CD8-positive, alpha-beta memory T cell (primary cell): Measurements from ENCODE around the gene ENAH. TPM values are rescaled to one million over a fixed set of nuclear protein-coding genes. Genes with fewer than 3 reads are reported as not detected.
"Not testable (repeated sequence)": the region's sequence is repeated elsewhere in the genome, so short reads cannot be mapped to it uniquely, and the experiment has no call there.

Experiments used
- CTCF ChIA-PET: fragments of 350-600 bp; sonication (Branson Sonifier 250); formaldehyde crosslinking; loops from one replicate; lab custom pipeline; 2021; ENCODE audit warnings: antibody characterized with exemption; lab: Charles Lee
- POLR2A ChIA-PET: fragments of 350-600 bp; sonication (Branson Sonifier 250); formaldehyde crosslinking; loops from one replicate; lab custom pipeline; 2021; ENCODE audit warnings: antibody characterized with exemption; lab: Charles Lee
- DNase-seq, 5 donors: peaks; one replicate each; pipeline versions ENCODE4 v3.0.0 to v3.0.0-alpha.2; 2020 to 2022; ENCODE audit warnings: mixed read lengths in 1 of 5
- H3K27ac ChIP-seq: one replicate; pipeline ENCODE4 v1.7.0; 2013; ENCODE audit warnings: low read depth, mild to moderate bottlenecking, low read length, moderate library complexity
- H3K27me3 ChIP-seq: 2 replicates; pipeline ENCODE4 v1.7.0; 2013; ENCODE audit warnings: low read length, mild to moderate bottlenecking; ENCODE audit not compliant: insufficient read depth, poor library complexity, severe bottlenecking
- H3K36me3 ChIP-seq: 2 replicates; pipeline ENCODE4 v1.7.0; 2013; ENCODE audit warnings: mild to moderate bottlenecking, low read length, moderate library complexity; ENCODE audit not compliant: insufficient read depth
- H3K4me1 ChIP-seq: 2 replicates; pipeline ENCODE4 v1.7.0; 2013; ENCODE audit warnings: mild to moderate bottlenecking, low read length, moderate library complexity; ENCODE audit not compliant: insufficient read depth
- H3K4me3 ChIP-seq: 2 replicates; pipeline ENCODE4 v1.7.0; 2013; ENCODE audit warnings: mild to moderate bottlenecking, low read length
- H3K9me3 ChIP-seq: 2 replicates; pipeline ENCODE4 v1.7.0; 2013; ENCODE audit warnings: mild to moderate bottlenecking, low read length
- H3K27ac Mint-ChIP-seq, 8 donors: one replicate each; pipeline ENCODE4 v1.8.0; 2020 to 2021; ENCODE audit warnings: mixed read lengths in 8 of 8, mild to moderate bottlenecking in 6 of 8, inconsistent platforms in 3 of 8, moderate library complexity in 3 of 8
- H3K27me3 Mint-ChIP-seq, 2 donors: one replicate each; pipeline ENCODE4 v1.8.0; 2020 to 2021; ENCODE audit warnings: mixed read lengths in 2 of 2, mild to moderate bottlenecking in 1 of 2, moderate library complexity in 1 of 2
- H3K36me3 Mint-ChIP-seq, 3 donors: one replicate each; pipeline ENCODE4 v1.8.0; 2020 to 2021; ENCODE audit warnings: mixed read lengths in 3 of 3, inconsistent platforms in 1 of 3, mild to moderate bottlenecking in 1 of 3
- H3K4me1 Mint-ChIP-seq, 3 donors: one replicate each; pipeline ENCODE4 v1.8.0; 2020 to 2021; ENCODE audit warnings: mixed read lengths in 3 of 3, inconsistent platforms in 1 of 3, mild to moderate bottlenecking in 1 of 3
- H3K4me3 Mint-ChIP-seq, 7 donors: one replicate each; pipeline ENCODE4 v1.8.0; 2020 to 2021; ENCODE audit warnings: mixed read lengths in 7 of 7, mild to moderate bottlenecking in 6 of 7, moderate library complexity in 4 of 7, inconsistent platforms in 2 of 7
- H3K9me3 Mint-ChIP-seq, 5 donors: one replicate each; pipeline ENCODE4 v1.8.0; 2020 to 2022; ENCODE audit warnings: mixed read lengths in 5 of 5, mild to moderate bottlenecking in 3 of 5, moderate library complexity in 2 of 5, inconsistent platforms in 1 of 5
- polyA plus RNA-seq: library from polyadenylated mRNA; unstranded; fragments of 300-500 nt; fragmentation: Illumina TruSeq; gene quantifications from one replicate; pipeline ENCODE4 v1.2.3, GENCODE V29; 2021
- total RNA-seq, 2 experiments: library from RNA; stranded (reverse); gene quantifications; one replicate each; pipeline ENCODE4 v1.2.3, GENCODE V29; 2021

ENAH gene
- total and polyA plus RNA-seq, 3 experiments from 2014 or later = 0.53 TPM; not detected in 1

GRCh38 chr1:225473676-225474438 is 179.1 kb downstream of the ENAH start:
- peak overlapping the region in 6 of 7 donors; percentile 33 to 71 (median 42) for H3K4me3 Mint-ChIP-seq
- H3K36me3 Mint-ChIP-seq, H3K4me3 ChIP-seq, H3K36me3 ChIP-seq, H3K9me3 Mint-ChIP-seq, DNase-seq, H3K27me3 ChIP-seq, H3K27ac ChIP-seq, H3K9me3 ChIP-seq, H3K27me3 Mint-ChIP-seq: not testable (repeated sequence)
- peaks cover 39% of the 10 kb centered on the region for H3K4me1 ChIP-seq
- H3K4me1 Mint-ChIP-seq = peaks cover 43 to 55% (median 50%) of the 10 kb centered on the region in 3 donors
- ChIA-PET POLR2A (interaction anchor here (0.5 to 1.4 kb wide), 4 partner anchors 12 to 490 kb away, joined by 3 to 8 read pairs (median 4); partner anchors contain the start of gene SRP9), CTCF (interaction anchor here (0.7 to 2.5 kb wide), 32 partner anchors 8 to 588 kb away, joined by 3 to 21 read pairs (median 4); partner anchors contain the start of genes H3-3A, LBR and TMEM63A)
- peak overlapping the region in 7 of 8 donors; percentile 14 to 82 (median 76) for H3K27ac Mint-ChIP-seq

GRCh38 chr1:225473266-225473665 is 179.7 kb downstream of the ENAH start:
- not testable (repeated sequence) for H3K27me3 ChIP-seq, H3K27ac ChIP-seq, H3K36me3 ChIP-seq, H3K27me3 Mint-ChIP-seq, H3K9me3 ChIP-seq, H3K36me3 Mint-ChIP-seq, H3K9me3 Mint-ChIP-seq, H3K4me3 ChIP-seq
- peaks cover 48 to 59% (median 54%) of the 10 kb centered on the region in 3 donors for H3K4me1 Mint-ChIP-seq
- ChIA-PET POLR2A (interaction anchor here (0.6 to 1.4 kb wide), 3 partner anchors 12 to 383 kb away, joined by 3 to 8 read pairs (median 4); partner anchors contain the start of gene SRP9), CTCF (interaction anchor here (0.7 to 2.5 kb wide), 9 partner anchors 9 to 518 kb away, joined by 3 to 9 read pairs (median 4); partner anchors contain the start of gene LBR)
- peaks cover 45% of the 10 kb centered on the region for H3K4me1 ChIP-seq
- peak overlapping the region in 6 of 7 donors; percentile 33 to 71 (median 42) for H3K4me3 Mint-ChIP-seq
- DNase-seq = peak in 2 of 5 donors; percentile 26 to 33
- H3K27ac Mint-ChIP-seq = peak overlapping the region; percentile 32 to 95 (median 75)

- no peaks in the 10 kb centered on the region for H3K27me3 ChIP-seq
- H3K27me3 Mint-ChIP-seq = no peaks in the 10 kb centered on the region
- no peak overlapping the region for H3K27ac ChIP-seq
- no peaks in the 10 kb centered on the region for H3K9me3 Mint-ChIP-seq
- peaks cover 0 to 2% (median 0%) of the 10 kb centered on the region in 3 donors for H3K36me3 Mint-ChIP-seq
- ChIA-PET CTCF (interaction anchor here (0.7 to 1.0 kb wide), 3 partner anchors 43 to 504 kb away, joined by 3 to 5 read pairs (median 3); no protein-coding TSS in a partner anchor), POLR2A (interaction anchor here (1.4 kb wide), 1 partner anchor 44 kb away, joined by 4 read pairs; the partner anchor contains the start of gene LBR)
- H3K27ac Mint-ChIP-seq = peak overlapping the region in 1 of 8 donors; percentile 80
- H3K36me3 ChIP-seq = no peaks in the 10 kb centered on the region
- H3K4me1 ChIP-seq = peaks cover 36% of the 10 kb centered on the region
- no peak overlapping the region for H3K4me3 Mint-ChIP-seq
- H3K4me1 Mint-ChIP-seq = peaks cover 44 to 58% (median 51%) of the 10 kb centered on the region in 3 donors
- H3K9me3 ChIP-seq = no peaks in the 10 kb centered on the region
- H3K4me3 ChIP-seq = no peak overlapping the region
- DNase-seq = no peak
Measured at GRCh38 chr1:225471453-225472301, 181.2 kb downstream of the ENAH start.

GRCh38 chr1:225471109-225471452 is 181.8 kb downstream of the ENAH start:
- H3K9me3 ChIP-seq = no peaks in the 10 kb centered on the region
- Mint-ChIP-seq H3K4me1 (peaks cover 41 to 57% (median 50%) of the 10 kb centered on the region in 3 donors), H3K27ac (peak overlapping the region in 3 of 8 donors; percentile 36 to 91 (median 80)), H3K4me3 (no peak overlapping the region), H3K9me3 (no peaks in the 10 kb centered on the region), H3K36me3 (peaks cover 0 to 2% (median 0%) of the 10 kb centered on the region in 3 donors), H3K27me3 (no peaks in the 10 kb centered on the region)
- H3K4me3 ChIP-seq = no peak overlapping the region
- no peaks in the 10 kb centered on the region for H3K36me3 ChIP-seq
- H3K4me1 ChIP-seq = peaks cover 35% of the 10 kb centered on the region
- POLR2A ChIA-PET = interaction anchor here (1.4 kb wide), 1 partner anchor 43 kb away, joined by 4 read pairs; the partner anchor contains the start of gene LBR
- CTCF ChIA-PET = interaction anchor here (1.0 kb wide), 1 partner anchor 441 kb away, joined by 3 read pairs; no protein-coding TSS in a partner anchor
- DNase-seq = no peak
- no peaks in the 10 kb centered on the region for H3K27me3 ChIP-seq
- H3K27ac ChIP-seq = no peak overlapping the region

- Histone ChIP-seq H3K4me1 (peaks cover 41% of the 10 kb centered on the region), H3K9me3 (no peaks in the 10 kb centered on the region), H3K36me3 (no peaks in the 10 kb centered on the region), H3K27ac (no peak overlapping the region), H3K4me3 (no peak overlapping the region), H3K27me3 (no peaks in the 10 kb centered on the region)
- no peak overlapping the region for H3K4me3 Mint-ChIP-seq
- H3K9me3 Mint-ChIP-seq = no peaks in the 10 kb centered on the region
- POLR2A ChIA-PET = no interaction called here
- H3K36me3 Mint-ChIP-seq = peaks cover 0 to 2% (median 0%) of the 10 kb centered on the region in 3 donors
- CTCF ChIA-PET = interaction anchor here (1.0 kb wide), 1 partner anchor 441 kb away, joined by 3 read pairs; no protein-coding TSS in a partner anchor
- DNase-seq = no peak
- H3K4me1 Mint-ChIP-seq = peaks cover 42 to 60% (median 52%) of the 10 kb centered on the region in 3 donors
- no peaks in the 10 kb centered on the region for H3K27me3 Mint-ChIP-seq
- H3K27ac Mint-ChIP-seq = peak overlapping the region in 5 of 8 donors; percentile 12 to 97 (median 80)
Measured at GRCh38 chr1:225470211-225471108, 182.5 kb downstream of the ENAH start.

- Mint-ChIP-seq H3K4me3 (peak overlapping the region; percentile 88 to 96 (median 92)), H3K36me3 (peaks cover 0 to 2% (median 0%) of the 10 kb centered on the region in 3 donors), H3K27me3 (peaks cover 0 to under 1% of the 10 kb centered on the region in 2 donors), H3K4me1 (peaks cover 41 to 58% (median 48%) of the 10 kb centered on the region in 3 donors), H3K27ac (peak overlapping the region; percentile 92 to 100 (median 98)), H3K9me3 (no peaks in the 10 kb centered on the region)
- ChIA-PET CTCF (interaction anchor here (0.9 to 1.5 kb wide), 4 partner anchors 10 to 656 kb away, joined by 3 to 4 read pairs (median 4); no protein-coding TSS in a partner anchor), POLR2A (interaction anchor here (2.3 to 2.6 kb wide), 4 partner anchors 24 to 414 kb away, joined by 9 to 48 read pairs (median 30); partner anchors contain the start of genes LBR, SRP9 and TMEM63A)
- no peak overlapping the region for H3K27ac ChIP-seq
- H3K27me3 ChIP-seq = no peaks in the 10 kb centered on the region
- H3K4me3 ChIP-seq = no peak overlapping the region
- no peaks in the 10 kb centered on the region for H3K36me3 ChIP-seq
- peaks cover 30% of the 10 kb centered on the region for H3K4me1 ChIP-seq
- DNase-seq = no peak
- no peaks in the 10 kb centered on the region for H3K9me3 ChIP-seq
Measured at GRCh38 chr1:225469051-225469450, 183.9 kb downstream of the ENAH start.
